SK-N-SH treated with all-trans-retinoic acid at 6 μM for 48 hours (cell line): ENCODE measurements around the gene PLTP.

Experiments used
- ATAC-seq: fragments of 200-7000 bp; cut with Tn5 transposase; 3 replicates; pipeline ENCODE4 v1.9.1; 2020; ENCODE audit warnings: mild to moderate bottlenecking, moderate library complexity
- ARNTL ChIP-seq: fragments of 450-650 bp; formaldehyde crosslinking; IDR thresholded peaks from 2 replicates; pipeline ENCODE4 v1.5.0; 2020; ENCODE audit warnings: low read depth, mild to moderate bottlenecking, moderate library complexity, borderline replicate concordance
- BACH2 ChIP-seq: fragments of 250-450 bp; sonication (Bioruptor Pico); IDR thresholded peaks from 2 replicates; pipeline ENCODE4 v1.9.0; 2021; ENCODE audit warnings: mild to moderate bottlenecking, borderline replicate concordance
- CREB5 ChIP-seq: fragments of 250-450 bp; sonication (Bioruptor Pico); IDR thresholded peaks from 2 replicates; pipeline ENCODE4 v1.5.1; 2020; ENCODE audit warnings: low read depth, mild to moderate bottlenecking, moderate library complexity
- CSDC2 ChIP-seq: fragments of 250-450 bp; sonication (Bioruptor Pico); IDR thresholded peaks from 2 replicates; pipeline ENCODE4 v1.5.0; 2020; ENCODE audit warnings: mild to moderate bottlenecking, moderate library complexity
- ESRRG ChIP-seq: fragments of 250-450 bp; sonication (Bioruptor Pico); IDR thresholded peaks from 2 replicates; pipeline ENCODE4 v1.6.1; 2021; ENCODE audit warnings: mild to moderate bottlenecking
- GLIS3 ChIP-seq: fragments of 250-450 bp; sonication (Bioruptor Pico); IDR thresholded peaks from 2 replicates; pipeline ENCODE4 v1.5.0; 2020; ENCODE audit warnings: mild to moderate bottlenecking, moderate library complexity
- ISL1 ChIP-seq: fragments of 250-450 bp; sonication (Bioruptor Pico); IDR thresholded peaks from 2 replicates; pipeline ENCODE4 v2.1.2; 2022; ENCODE audit warnings: mild to moderate bottlenecking, moderate library complexity
- OSR1 ChIP-seq: fragments of 250-450 bp; sonication (Bioruptor Pico); IDR thresholded peaks from 2 replicates; pipeline ENCODE4 v1.8.0; 2022; ENCODE audit warnings: moderate library complexity, mild to moderate bottlenecking, inconsistent platforms
- PATZ1 ChIP-seq: fragments of 250-450 bp; sonication (Bioruptor Pico); IDR thresholded peaks from 2 replicates; pipeline ENCODE4 v1.8.0; 2020; ENCODE audit warnings: mild to moderate bottlenecking, moderate library complexity, borderline replicate concordance
- POU6F1 ChIP-seq: fragments of 250-450 bp; sonication (Bioruptor Pico); IDR thresholded peaks from 2 replicates; pipeline ENCODE4 v1.8.0; 2021; ENCODE audit warnings: low read depth, mild to moderate bottlenecking, moderate library complexity, borderline replicate concordance
- PPARA ChIP-seq: fragments of 250-450 bp; sonication (Bioruptor Pico); IDR thresholded peaks from 2 replicates; pipeline ENCODE4 v1.5.0; 2020; ENCODE audit warnings: mild to moderate bottlenecking, borderline replicate concordance
- RARB ChIP-seq: fragments of 250-450 bp; sonication (Bioruptor Pico); IDR thresholded peaks from 2 replicates; pipeline ENCODE4 v1.8.0; 2021; ENCODE audit warnings: mild to moderate bottlenecking, moderate library complexity
- TCF4 ChIP-seq: fragments of 250-450 bp; sonication (Bioruptor Pico); IDR thresholded peaks from 2 replicates; pipeline ENCODE4 v1.8.0; 2021; ENCODE audit warnings: mild to moderate bottlenecking, moderate library complexity, borderline replicate concordance
- TOX ChIP-seq: fragments of 250-450 bp; sonication (Bioruptor Pico); IDR thresholded peaks from 2 replicates; pipeline ENCODE4 v1.8.0; 2021; ENCODE audit warnings: mild to moderate bottlenecking, moderate library complexity, borderline replicate concordance
- TSHZ2 ChIP-seq: fragments of 250-450 bp; sonication (Bioruptor Pico); IDR thresholded peaks from 2 replicates; pipeline ENCODE4 v1.5.0; 2020; ENCODE audit warnings: mild to moderate bottlenecking, moderate library complexity
- ZC3H10 ChIP-seq: fragments of 250-450 bp; sonication (Bioruptor Pico); IDR thresholded peaks from 2 replicates; pipeline ENCODE4 v1.5.1; 2021; ENCODE audit warnings: mild to moderate bottlenecking, moderate library complexity
- ZFP3 ChIP-seq: fragments of 250-450 bp; sonication (Bioruptor Pico); IDR thresholded peaks from 2 replicates; pipeline ENCODE4 v1.5.0; 2020; ENCODE audit warnings: mild to moderate bottlenecking, moderate library complexity
- ZFP30 ChIP-seq: fragments of 450-650 bp; formaldehyde crosslinking; IDR thresholded peaks from 2 replicates; pipeline ENCODE4 v1.5.0; 2022; ENCODE audit warnings: mild to moderate bottlenecking, moderate library complexity
- ZNF70 ChIP-seq: fragments of 450-650 bp; formaldehyde crosslinking; IDR thresholded peaks from 2 replicates; pipeline ENCODE4 v1.5.0; 2020; ENCODE audit warnings: mild to moderate bottlenecking, moderate library complexity
- ZNF8 ChIP-seq: fragments of 450-650 bp; formaldehyde crosslinking; IDR thresholded peaks from 2 replicates; pipeline ENCODE4 v1.5.0; 2020; ENCODE audit warnings: mild to moderate bottlenecking, moderate library complexity

The PLTP gene

GRCh38 chr20:45873409-45874103, 38.4 kb downstream of the PLTP start:
- ATAC-seq, result no peak
- TF ChIP-seq BACH2 (no peak), OSR1 (CRISPR knock-in tag) (no peak), TOX (no peak), POU6F1 (CRISPR knock-in tag) (no peak), PPARA (CRISPR knock-in tag) (no peak), ZNF70 (no peak)

GRCh38 chr20:45872626-45873025, 39.3 kb downstream of the PLTP start:
- TF ChIP-seq ZNF8 (CRISPR knock-in tag) (no peak), OSR1 (CRISPR knock-in tag) (no peak), ZNF70 (no peak), RARB (no peak), ISL1 (CRISPR knock-in tag) (no peak), CSDC2 (CRISPR knock-in tag) (no peak), CREB5 (CRISPR knock-in tag) (no peak), ESRRG (CRISPR knock-in tag) (no peak), ARNTL (CRISPR knock-in tag) (no peak), BACH2 (no peak)
- ATAC-seq, result no peak

- TF ChIP-seq OSR1 (CRISPR knock-in tag) (no peak), ISL1 (CRISPR knock-in tag) (peak; percentile 80)
- peak; percentile 84 for ATAC-seq
These were observed 44.2 kb downstream of the PLTP start for GRCh38 chr20:45867819-45868176.

- peak; percentile 37 for ATAC-seq
- no peak for TF ChIP-seq POU6F1 (CRISPR knock-in tag)
- no peak for TF ChIP-seq TSHZ2 (CRISPR knock-in tag)
- no peak for TF ChIP-seq ZFP30 (CRISPR knock-in tag)
- TF ChIP-seq ZC3H10 (CRISPR knock-in tag), result no peak
- no peak for TF ChIP-seq ZFP3 (CRISPR knock-in tag)
- TF ChIP-seq OSR1 (CRISPR knock-in tag), result no peak
- TF ChIP-seq TCF4 (CRISPR knock-in tag), result no peak
- no peak for TF ChIP-seq ESRRG (CRISPR knock-in tag)
- TF ChIP-seq ZNF70, result no peak
- TF ChIP-seq TOX, result no peak
- TF ChIP-seq PATZ1 (CRISPR knock-in tag), result no peak
- TF ChIP-seq BACH2, result no peak
- no peak for TF ChIP-seq PPARA (CRISPR knock-in tag)
- no peak for TF ChIP-seq CREB5 (CRISPR knock-in tag)
- no peak for TF ChIP-seq ISL1 (CRISPR knock-in tag)
- TF ChIP-seq ZNF8 (CRISPR knock-in tag), result no peak
- no peak for TF ChIP-seq GLIS3 (CRISPR knock-in tag)
These were observed 44.7 kb downstream of the PLTP start for GRCh38 chr20:45867136-45867818.
